Trophoblast cell (in vitro differentiated cells and primary cell): ENCODE measurements around the gene TBL2.

Experiments
- DNase-seq, 2 donors: peaks; one replicate each; pipeline ENCODE4 v3.0.0-alpha.2; 2016
- H2AFZ ChIP-seq: 2 replicates; pipeline ENCODE4 v1.6.1; 2013; ENCODE audit warnings: low read length, moderate library complexity, mild to moderate bottlenecking; ENCODE audit not compliant: insufficient read depth, poor library complexity
- H2AK5ac ChIP-seq: 2 replicates; pipeline ENCODE4 v1.6.1; 2013; ENCODE audit warnings: mild to moderate bottlenecking, low read length
- H2BK120ac ChIP-seq: 2 replicates; pipeline ENCODE4 v1.6.1; 2013; ENCODE audit warnings: low read length, mild to moderate bottlenecking, moderate library complexity; ENCODE audit not compliant: insufficient read depth, poor library complexity
- H2BK12ac ChIP-seq: 2 replicates; pipeline ENCODE4 v1.6.1; 2013; ENCODE audit warnings: mild to moderate bottlenecking, low read length, moderate library complexity
- H2BK5ac ChIP-seq: 2 replicates; pipeline ENCODE4 v1.6.1; 2013; ENCODE audit warnings: low read length, low read depth, moderate library complexity, mild to moderate bottlenecking; ENCODE audit not compliant: poor library complexity
- H3K14ac ChIP-seq: 2 replicates; pipeline ENCODE4 v1.6.1; 2013; ENCODE audit warnings: mild to moderate bottlenecking, low read length
- H3K18ac ChIP-seq: 2 replicates; pipeline ENCODE4 v1.6.1; 2013; ENCODE audit warnings: mild to moderate bottlenecking, low read length
- H3K23ac ChIP-seq: 2 replicates; pipeline ENCODE4 v1.6.1; 2013; ENCODE audit warnings: low read length
- H3K27ac ChIP-seq: 2 replicates; pipeline ENCODE4 v1.5.1; 2013; ENCODE audit warnings: low read depth, mild to moderate bottlenecking, inconsistent platforms, low read length, moderate library complexity
- H3K27me3 ChIP-seq: 2 replicates; pipeline ENCODE4 v1.6.1; 2013; ENCODE audit warnings: inconsistent platforms, mild to moderate bottlenecking, low read length, moderate library complexity; ENCODE audit not compliant: insufficient read depth
- H3K36me3 ChIP-seq, 2 experiments: 1 replicate in 1 of 2; 2 replicates in 1 of 2; pipeline ENCODE4 v1.6.1; 2013; ENCODE audit warnings: low read length in 2 of 2, mild to moderate bottlenecking in 2 of 2, moderate library complexity in 1 of 2; ENCODE audit not compliant: insufficient read depth in 2 of 2, control insufficient read depth in 1 of 2
- H3K4ac ChIP-seq: 2 replicates; pipeline ENCODE4 v1.6.1; 2013; ENCODE audit warnings: low read depth, mild to moderate bottlenecking, low read length, moderate library complexity
- H3K4me1 ChIP-seq, 2 experiments: 1 replicate in 1 of 2; 2 replicates in 1 of 2; pipeline ENCODE4 v1.6.1; 2013; ENCODE audit warnings: low read length in 2 of 2, mild to moderate bottlenecking in 2 of 2, moderate library complexity in 1 of 2; ENCODE audit not compliant: insufficient read depth in 2 of 2, control insufficient read depth in 1 of 2
- H3K4me2 ChIP-seq: 2 replicates; pipeline ENCODE4 v1.6.1; 2013; ENCODE audit warnings: inconsistent platforms, mild to moderate bottlenecking, low read length, moderate library complexity
- H3K4me3 ChIP-seq: 2 replicates; pipeline ENCODE4 v1.5.1; 2013; ENCODE audit warnings: mild to moderate bottlenecking, low read depth, low read length, inconsistent platforms
- H3K79me1 ChIP-seq: one replicate; pipeline ENCODE4 v1.6.1; 2013; ENCODE audit warnings: low read length
- H3K79me2 ChIP-seq: 2 replicates; pipeline ENCODE4 v1.6.1; 2013; ENCODE audit warnings: low read length, mild to moderate bottlenecking; ENCODE audit not compliant: control insufficient read depth, insufficient read depth, poor library complexity
- H3K9ac ChIP-seq: 2 replicates; pipeline ENCODE4 v1.6.1; 2013; ENCODE audit warnings: mild to moderate bottlenecking, low read length
- H3K9me3 ChIP-seq: 2 replicates; pipeline ENCODE4 v1.6.1; 2013; ENCODE audit warnings: low read depth, mild to moderate bottlenecking, control low read depth, inconsistent platforms, low read length; ENCODE audit not compliant: insufficient read depth
- H4K12ac ChIP-seq: 2 replicates; pipeline ENCODE4 v1.6.1; 2013; ENCODE audit warnings: low read depth, mild to moderate bottlenecking, low read length, moderate library complexity
- H4K8ac ChIP-seq: 2 replicates; pipeline ENCODE4 v1.6.1; 2013; ENCODE audit warnings: low read depth, mild to moderate bottlenecking, low read length, moderate library complexity
- H4K91ac ChIP-seq: one replicate; pipeline ENCODE4 v1.6.1; 2013; ENCODE audit warnings: low read depth, mild to moderate bottlenecking, low read length, moderate library complexity
- WGBS: extraction: QIAGEN DNeasy Blood & Tissue Kit; methylation state at CpG from one replicate; pipeline ENCODE4 v1.1.7; 2013; ENCODE audit warnings: missing lambda C conversion rate; ENCODE audit not compliant: insufficient read length, insufficient coverage; ENCODE audit errors: extremely low coverage; 5-methylcytosine and 5-hydroxymethylcytosine counted together

Gene TBL2

GRCh38 chr7:73549176-73549575 lies 29.2 kb downstream of the TBL2 start:
- Histone ChIP-seq H3K79me2 (no peaks in the 10 kb centered on the region), H3K23ac (no peak overlapping the region), H4K8ac (no peak overlapping the region), H2BK5ac (no peak overlapping the region), H3K9ac (no peak overlapping the region), H3K27ac (no peak overlapping the region), H2AK5ac (no peak overlapping the region), H3K9me3 (no peaks in the 10 kb centered on the region), H3K4me1 (no peaks in the 10 kb centered on the region), H2BK12ac (no peak overlapping the region), H4K12ac (no peak overlapping the region), H3K4ac (no peak overlapping the region), H2BK120ac (no peak overlapping the region), H2AFZ (no peak overlapping the region), H3K4me2 (no peak overlapping the region), H3K79me1 (no peaks in the 10 kb centered on the region), H3K14ac (no peak overlapping the region), H3K18ac (no peak overlapping the region), H3K27me3 (no peaks in the 10 kb centered on the region), H3K4me3 (no peak overlapping the region), H4K91ac (no peak overlapping the region), H3K36me3 (peaks cover 14 to 24% of the 10 kb centered on the region in 2 experiments)
- no CpG with 5 or more reads among the region's 4 CpGs for WGBS
- DNase-seq, result no peak

- no peak overlapping the region for H3K4me3 ChIP-seq
- no peak overlapping the region for H3K23ac ChIP-seq
- H2BK120ac ChIP-seq, result no peak overlapping the region
- no peaks in the 10 kb centered on the region for H3K9me3 ChIP-seq
- no peaks in the 10 kb centered on the region for H3K79me2 ChIP-seq
- H3K4me1 ChIP-seq, result no peaks in the 10 kb centered on the region
- H2BK5ac ChIP-seq, result no peak overlapping the region
- peaks cover 17 to 21% of the 10 kb centered on the region in 2 experiments for H3K36me3 ChIP-seq
- no peak overlapping the region for H3K4me2 ChIP-seq
- WGBS, result no CpG with 5 or more reads among the region's 9 CpGs
- no peak for DNase-seq
- H3K4ac ChIP-seq, result no peak overlapping the region
- no peaks in the 10 kb centered on the region for H3K27me3 ChIP-seq
- no peak overlapping the region for H4K12ac ChIP-seq
- no peaks in the 10 kb centered on the region for H3K79me1 ChIP-seq
- H4K91ac ChIP-seq, result no peak overlapping the region
- no peak overlapping the region for H3K14ac ChIP-seq
- H4K8ac ChIP-seq, result no peak overlapping the region
- no peak overlapping the region for H2AFZ ChIP-seq
- H2BK12ac ChIP-seq, result no peak overlapping the region
- H3K27ac ChIP-seq, result no peak overlapping the region
- no peak overlapping the region for H3K18ac ChIP-seq
- no peak overlapping the region for H3K9ac ChIP-seq
- H2AK5ac ChIP-seq, result no peak overlapping the region
These were observed 30.5 kb downstream of the TBL2 start for GRCh38 chr7:73547841-73548240.

GRCh38 chr7:73544678-73545077 lies 33.7 kb downstream of the TBL2 start:
- Histone ChIP-seq H3K27me3 (no peaks in the 10 kb centered on the region), H3K4me2 (no peak overlapping the region), H3K4me1 (no peaks in the 10 kb centered on the region), H3K23ac (no peak overlapping the region), H3K36me3 (peaks cover 21 to 25% of the 10 kb centered on the region in 2 experiments), H3K79me2 (no peaks in the 10 kb centered on the region), H3K18ac (no peak overlapping the region), H3K9me3 (no peaks in the 10 kb centered on the region), H3K79me1 (no peaks in the 10 kb centered on the region), H3K9ac (no peak overlapping the region), H3K14ac (no peak overlapping the region), H3K4ac (no peak overlapping the region), H4K12ac (no peak overlapping the region), H2BK5ac (no peak overlapping the region), H2AK5ac (no peak overlapping the region), H3K4me3 (no peak overlapping the region), H2BK120ac (no peak overlapping the region), H2AFZ (no peak overlapping the region), H2BK12ac (no peak overlapping the region), H4K91ac (no peak overlapping the region), H4K8ac (no peak overlapping the region), H3K27ac (no peak overlapping the region)
- WGBS, result no CpG with 5 or more reads among the region's 2 CpGs
- DNase-seq, result no peak

GRCh38 chr7:73541722-73542121 lies 36.7 kb downstream of the TBL2 start:
- no peak overlapping the region for H2AFZ ChIP-seq
- H3K9me3 ChIP-seq, result no peaks in the 10 kb centered on the region
- H2BK5ac ChIP-seq, result no peak overlapping the region
- no peak for DNase-seq
- WGBS, result no CpG with 5 or more reads among the region's 10 CpGs
- H3K27me3 ChIP-seq, result no peaks in the 10 kb centered on the region
- H3K4me3 ChIP-seq, result no peak overlapping the region
- H3K14ac ChIP-seq, result no peak overlapping the region
- peaks cover 0 to 6% of the 10 kb centered on the region in 2 experiments for H3K4me1 ChIP-seq
- no peaks in the 10 kb centered on the region for H3K79me2 ChIP-seq
- peaks cover 35 to 37% of the 10 kb centered on the region in 2 experiments for H3K36me3 ChIP-seq
- no peak overlapping the region for H4K91ac ChIP-seq
- no peak overlapping the region for H2AK5ac ChIP-seq
- no peak overlapping the region for H2BK120ac ChIP-seq
- no peak overlapping the region for H4K8ac ChIP-seq
- H4K12ac ChIP-seq, result no peak overlapping the region
- no peak overlapping the region for H3K4ac ChIP-seq
- H2BK12ac ChIP-seq, result no peak overlapping the region
- no peak overlapping the region for H3K18ac ChIP-seq
- no peak overlapping the region for H3K4me2 ChIP-seq
- H3K23ac ChIP-seq, result no peak overlapping the region
- H3K79me1 ChIP-seq, result no peaks in the 10 kb centered on the region
- no peak overlapping the region for H3K27ac ChIP-seq
- no peak overlapping the region for H3K9ac ChIP-seq
